ENCODE measurements around the gene NDUFA5.

DNA sequence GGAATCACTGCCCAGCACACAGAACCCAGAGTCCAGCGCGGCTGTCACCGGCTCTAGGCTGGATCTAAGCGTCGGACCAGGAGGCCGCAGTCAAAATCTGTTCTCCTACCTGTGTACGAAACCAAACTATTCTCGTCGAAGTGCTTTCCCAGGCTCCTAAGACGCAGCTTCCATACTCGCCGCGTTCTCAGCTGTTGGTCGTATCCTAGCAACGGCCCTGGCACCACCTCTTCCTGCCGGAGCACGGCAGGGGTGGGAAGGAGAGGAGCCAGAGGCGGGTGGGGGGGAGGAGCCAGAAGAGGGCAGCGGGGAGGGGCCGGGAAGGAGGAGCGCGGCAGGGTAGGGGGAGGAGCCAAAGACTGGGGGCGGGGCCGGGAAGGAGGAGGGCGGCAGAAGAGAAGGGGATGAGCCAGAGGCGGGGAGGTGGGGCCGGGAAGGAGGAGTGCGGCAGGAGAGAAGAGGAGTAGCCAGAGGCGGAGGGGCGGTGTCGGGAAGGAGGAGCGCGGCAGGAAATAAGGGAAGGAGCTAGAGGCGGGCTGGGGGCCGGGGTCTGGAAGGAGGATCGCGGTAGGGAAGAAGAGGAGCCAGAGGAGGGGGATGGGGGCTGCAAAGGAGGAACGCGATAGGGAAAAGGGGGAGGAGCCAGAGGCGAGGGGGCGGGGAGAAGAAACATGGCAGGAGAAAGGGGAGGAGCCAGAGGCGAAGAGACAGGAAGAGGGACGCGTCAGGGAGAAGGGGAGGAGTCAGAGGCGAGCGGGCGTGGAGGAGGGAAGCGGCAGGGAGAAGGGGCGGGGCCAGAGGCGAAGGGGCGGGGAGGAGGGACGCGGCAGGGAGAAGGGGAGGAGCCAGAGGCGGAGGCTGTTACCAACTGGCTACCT, 23.0 kb downstream of the NDUFA5 start, which contains the start of gene IQUB:
- TF ChIP-seq ZNF610 (tag by site-specific recombination; IDR thresholded peaks at IDR 0.05; ENCODE audit: borderline replicate concordance) = no peak
- TF ChIP-seq ZNF175 (tag by site-specific recombination; IDR thresholded peaks at IDR 0.05) = no peak
- TF ChIP-seq, protein P1, sequence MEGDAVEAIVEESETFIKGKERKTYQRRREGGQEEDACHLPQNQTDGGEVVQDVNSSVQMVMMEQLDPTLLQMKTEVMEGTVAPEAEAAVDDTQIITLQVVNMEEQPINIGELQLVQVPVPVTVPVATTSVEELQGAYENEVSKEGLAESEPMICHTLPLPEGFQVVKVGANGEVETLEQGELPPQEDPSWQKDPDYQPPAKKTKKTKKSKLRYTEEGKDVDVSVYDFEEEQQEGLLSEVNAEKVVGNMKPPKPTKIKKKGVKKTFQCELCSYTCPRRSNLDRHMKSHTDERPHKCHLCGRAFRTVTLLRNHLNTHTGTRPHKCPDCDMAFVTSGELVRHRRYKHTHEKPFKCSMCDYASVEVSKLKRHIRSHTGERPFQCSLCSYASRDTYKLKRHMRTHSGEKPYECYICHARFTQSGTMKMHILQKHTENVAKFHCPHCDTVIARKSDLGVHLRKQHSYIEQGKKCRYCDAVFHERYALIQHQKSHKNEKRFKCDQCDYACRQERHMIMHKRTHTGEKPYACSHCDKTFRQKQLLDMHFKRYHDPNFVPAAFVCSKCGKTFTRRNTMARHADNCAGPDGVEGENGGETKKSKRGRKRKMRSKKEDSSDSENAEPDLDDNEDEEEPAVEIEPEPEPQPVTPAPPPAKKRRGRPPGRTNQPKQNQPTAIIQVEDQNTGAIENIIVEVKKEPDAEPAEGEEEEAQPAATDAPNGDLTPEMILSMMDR (tag by site-specific recombination; IDR thresholded peaks at IDR 0.05) = no peak
- TF ChIP-seq ZNF37A (tag by site-specific recombination; IDR thresholded peaks at IDR 0.05) = no peak
- TF ChIP-seq SP7 (tag by site-specific recombination; IDR thresholded peaks at IDR 0.05) = 0 out of 2 replicates have a peak, but pooled peaks have one; percentile 9
- TF ChIP-seq ZNF138 (tag by site-specific recombination; IDR thresholded peaks at IDR 0.05; ENCODE audit: borderline replicate concordance) = no peak
- TF ChIP-seq REST (tag by site-specific recombination; IDR thresholded peaks at IDR 0.05) = no peak
- TF ChIP-seq ZNF518A (tag by site-specific recombination; conservative IDR thresholded peaks at IDR 0.05; ENCODE audit: low read depth) = no peak
- TF ChIP-seq REPIN1 (tag by site-specific recombination; IDR thresholded peaks at IDR 0.05; ENCODE audit: low read depth) = no peak

Data from HEK293 (cell line).